DND-41 (cell line): ENCODE results near the gene PEPD.
A peak's percentile ranks its signal among the peaks of the same experiment; 100 is the strongest.

Experiments
- ATAC-seq: fragments of 200-7000 bp; cut with Tn5 transposase; 3 replicates; pipeline ENCODE4 v1.9.1; 2021; ENCODE audit warnings: low read depth; ENCODE audit not compliant: insufficient read depth
- DNase-seq: peaks from one replicate; pipeline ENCODE4 v3.0.0-alpha.2; 2020
- H2AFZ ChIP-seq: 2 replicates; pipeline ENCODE4 v1.6.0; 2012; ENCODE audit warnings: low read depth, low read length
- H3K27ac ChIP-seq: 2 replicates; pipeline ENCODE4 v1.5.1; 2012; ENCODE audit warnings: low read length, inconsistent platforms
- H3K27me3 ChIP-seq: fragments of 200-600 bp; sonication (generic); 2 replicates; pipeline ENCODE4 v1.6.0; 2012; ENCODE audit warnings: low read length, mild to moderate bottlenecking, inconsistent platforms; ENCODE audit not compliant: insufficient read depth, poor library complexity
- H3K36me3 ChIP-seq: 2 replicates; pipeline ENCODE4 v1.5.1; 2012; ENCODE audit warnings: low read length, inconsistent platforms; ENCODE audit not compliant: insufficient read depth
- H3K4me1 ChIP-seq: 2 replicates; pipeline ENCODE4 v1.5.1; 2012; ENCODE audit warnings: mild to moderate bottlenecking, low read length; ENCODE audit not compliant: insufficient read depth
- H3K4me2 ChIP-seq: 2 replicates; pipeline ENCODE4 v1.6.0; 2012; ENCODE audit warnings: mild to moderate bottlenecking, moderate library complexity, low read length, inconsistent platforms; ENCODE audit not compliant: insufficient read depth
- H3K4me3 ChIP-seq, 2 experiments: fragments of 200-600 bp in 1 of 2; shearing (Covaris generic) in 1 of 2; 2 replicates each; pipeline ENCODE4 v1.5.1; 2012 to 2016; ENCODE audit warnings: inconsistent platforms in 2 of 2, low read length in 2 of 2, mild to moderate bottlenecking in 2 of 2, low read depth in 1 of 2, moderate library complexity in 1 of 2
- H3K79me2 ChIP-seq: 2 replicates; pipeline ENCODE4 v1.6.0; 2012; ENCODE audit warnings: low read length, inconsistent platforms; ENCODE audit not compliant: insufficient read depth
- H3K9ac ChIP-seq: 2 replicates; pipeline ENCODE4 v1.6.0; 2012; ENCODE audit warnings: low read depth, mild to moderate bottlenecking, inconsistent platforms, low read length, moderate library complexity
- H3K9me3 ChIP-seq: 2 replicates; pipeline ENCODE4 v1.5.1; 2012; ENCODE audit warnings: low read length, moderate library complexity, mild to moderate bottlenecking, inconsistent platforms; ENCODE audit not compliant: insufficient read depth, severe bottlenecking
- H4K20me1 ChIP-seq: 2 replicates; pipeline ENCODE4 v1.6.0; 2012; ENCODE audit warnings: low read length; ENCODE audit not compliant: insufficient read depth
- EZH2 ChIP-seq: IDR thresholded peaks from 3 replicates; pipeline ENCODE4 v1.6.1; 2012; ENCODE audit warnings: borderline replicate concordance, low read depth, mild to moderate bottlenecking, moderate library complexity, low read length, inconsistent platforms; ENCODE audit not compliant: severe bottlenecking
- TF ChIP-seq, protein P1 (sequence below): IDR thresholded peaks from 2 replicates; pipeline ENCODE4 v1.5.1; 2012; ENCODE audit warnings: borderline replicate concordance, low read length, moderate library complexity, mild to moderate bottlenecking; ENCODE audit not compliant: poor library complexity, severe bottlenecking; ENCODE audit errors: extremely low read depth

PEPD gene

DNA sequence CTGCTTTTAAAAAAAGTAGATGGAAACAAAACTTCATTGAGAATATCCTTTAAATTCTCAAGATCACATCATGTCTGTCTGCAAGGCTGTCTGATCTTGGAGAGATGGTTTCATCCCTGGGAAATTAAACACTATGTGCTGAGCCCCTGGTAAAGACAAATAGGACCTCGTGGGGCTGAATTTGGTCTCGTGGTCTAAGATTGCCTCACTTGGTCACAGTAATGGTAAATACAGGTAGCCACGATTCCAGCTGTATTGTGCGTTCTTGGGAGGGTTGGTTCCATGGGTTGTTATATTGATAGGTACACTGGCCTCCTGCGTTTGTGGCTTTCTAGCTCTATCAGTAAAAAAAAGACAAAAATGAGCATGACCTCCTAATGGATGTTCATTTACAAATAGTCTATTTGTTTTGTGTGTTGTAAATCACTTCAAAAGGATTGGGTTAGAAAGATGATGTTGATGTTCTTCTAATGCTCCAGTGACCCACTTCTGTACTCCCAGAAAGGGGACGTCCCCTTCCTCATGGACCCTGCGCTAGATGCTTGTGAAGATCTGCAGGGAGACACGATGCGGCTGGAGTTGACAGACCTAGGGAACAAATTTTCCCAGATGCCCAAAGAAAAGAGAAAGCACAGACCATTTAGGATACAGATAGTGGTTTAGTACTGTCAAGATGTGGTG lies 146.3 kb downstream of the PEPD start:
- ATAC-seq, result no peak
- no peaks in the 10 kb centered on the region for H3K9me3 ChIP-seq
- peaks cover 40% of the 10 kb centered on the region for H3K4me1 ChIP-seq

DNA sequence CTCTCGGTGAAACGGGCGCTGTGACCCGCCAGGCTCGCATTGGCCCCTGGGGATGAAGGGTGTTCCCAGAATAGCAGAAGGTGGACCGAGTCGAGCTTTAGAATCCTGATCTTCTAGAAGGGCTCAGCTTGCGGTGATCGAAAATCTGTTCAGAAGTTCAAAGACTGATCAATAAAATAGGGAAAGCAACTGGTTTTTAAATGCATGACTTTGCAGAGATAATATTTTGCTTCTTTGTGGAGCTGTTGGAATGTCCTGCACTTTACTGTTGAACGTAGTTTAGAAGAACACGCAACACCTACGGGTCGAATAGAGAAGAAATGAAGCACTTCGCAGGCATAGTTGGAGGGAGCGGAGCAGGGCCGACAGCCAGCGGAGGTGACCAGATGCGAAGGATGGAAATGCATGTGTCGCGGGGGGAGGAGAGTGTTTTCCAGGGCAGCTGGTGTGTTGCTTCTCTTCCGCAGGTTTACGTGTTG lies 147.3 kb downstream of the PEPD start:
- Histone ChIP-seq H4K20me1 (peaks cover 51% of the 10 kb centered on the region), H2AFZ (peak overlapping the region; percentile 50), H3K79me2 (peaks cover 57% of the 10 kb centered on the region), H3K27ac (peak overlapping the region; percentile 95), H3K27me3 (no peaks in the 10 kb centered on the region), H3K9ac (peak overlapping the region; percentile 98), H3K36me3 (peaks cover 20% of the 10 kb centered on the region), H3K4me2 (peak overlapping the region; percentile 72), H3K4me3 (peak overlapping the region; percentile 76), H3K9me3 (no peaks in the 10 kb centered on the region), H3K4me1 (peaks cover 40% of the 10 kb centered on the region)
- no peak; the same call in 2 of the 3 replicates for ATAC-seq
- TF ChIP-seq EZH2, result no peak
- TF ChIP-seq, protein P1, sequence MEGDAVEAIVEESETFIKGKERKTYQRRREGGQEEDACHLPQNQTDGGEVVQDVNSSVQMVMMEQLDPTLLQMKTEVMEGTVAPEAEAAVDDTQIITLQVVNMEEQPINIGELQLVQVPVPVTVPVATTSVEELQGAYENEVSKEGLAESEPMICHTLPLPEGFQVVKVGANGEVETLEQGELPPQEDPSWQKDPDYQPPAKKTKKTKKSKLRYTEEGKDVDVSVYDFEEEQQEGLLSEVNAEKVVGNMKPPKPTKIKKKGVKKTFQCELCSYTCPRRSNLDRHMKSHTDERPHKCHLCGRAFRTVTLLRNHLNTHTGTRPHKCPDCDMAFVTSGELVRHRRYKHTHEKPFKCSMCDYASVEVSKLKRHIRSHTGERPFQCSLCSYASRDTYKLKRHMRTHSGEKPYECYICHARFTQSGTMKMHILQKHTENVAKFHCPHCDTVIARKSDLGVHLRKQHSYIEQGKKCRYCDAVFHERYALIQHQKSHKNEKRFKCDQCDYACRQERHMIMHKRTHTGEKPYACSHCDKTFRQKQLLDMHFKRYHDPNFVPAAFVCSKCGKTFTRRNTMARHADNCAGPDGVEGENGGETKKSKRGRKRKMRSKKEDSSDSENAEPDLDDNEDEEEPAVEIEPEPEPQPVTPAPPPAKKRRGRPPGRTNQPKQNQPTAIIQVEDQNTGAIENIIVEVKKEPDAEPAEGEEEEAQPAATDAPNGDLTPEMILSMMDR, result peak; percentile 42
- DNase-seq, result peak; percentile 38

More for the DNA sequence above, 146.3 kb downstream of the PEPD start:
- H3K4me3 ChIP-seq, result peak overlapping the region; percentile 76; a peak in 3 of 4 replicates
- no peak overlapping the region for H2AFZ ChIP-seq
- H3K4me2 ChIP-seq, result peak overlapping the region; percentile 72
- no peak for DNase-seq
- H3K79me2 ChIP-seq, result peaks cover 68% of the 10 kb centered on the region
- H4K20me1 ChIP-seq, result peaks cover 59% of the 10 kb centered on the region
- peak overlapping the region; percentile 98 for H3K9ac ChIP-seq
- H3K27ac ChIP-seq, result peak overlapping the region; percentile 95
- H3K27me3 ChIP-seq, result no peaks in the 10 kb centered on the region
- TF ChIP-seq EZH2, result no peak
- H3K36me3 ChIP-seq, result peaks cover 28% of the 10 kb centered on the region

DNA sequence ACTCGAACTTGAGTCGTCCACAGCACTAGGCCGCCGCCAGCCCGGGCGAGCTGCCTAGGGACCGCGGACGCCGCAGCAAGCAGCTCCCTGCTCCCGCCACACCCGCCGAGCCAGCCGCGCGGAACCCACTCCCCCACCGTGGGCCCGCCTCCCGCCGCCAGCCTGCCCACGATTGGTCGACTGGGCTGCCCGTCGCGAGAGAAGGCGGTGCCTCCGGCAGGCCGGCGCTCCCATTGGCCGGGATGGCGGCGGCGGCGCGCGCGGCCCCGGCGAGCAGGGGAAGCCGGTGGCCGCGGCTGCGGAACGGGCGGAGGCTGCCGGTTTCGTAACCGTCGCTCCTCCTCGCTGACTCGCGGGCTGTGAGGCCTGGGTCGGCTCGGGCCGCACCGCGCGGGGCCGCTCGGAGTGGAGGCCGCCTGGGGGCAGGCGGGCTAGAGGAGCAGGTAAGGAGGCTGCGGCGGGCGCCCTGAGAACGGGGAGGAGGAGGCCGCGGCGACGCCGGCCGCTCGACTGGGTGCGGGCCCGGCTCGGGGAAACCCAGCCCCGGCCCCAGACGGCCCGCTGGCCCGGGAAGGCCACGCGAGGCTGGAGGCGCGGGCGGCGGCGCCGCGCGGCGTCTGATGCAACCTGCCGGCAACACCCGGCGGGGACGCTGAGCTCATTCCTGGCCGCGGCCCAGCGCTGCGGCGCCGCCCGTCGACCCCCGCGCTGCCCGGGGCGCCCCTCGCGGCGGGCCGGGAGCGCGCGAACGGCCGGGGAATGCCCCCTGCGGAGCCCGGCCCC lies 147.9 kb downstream of the PEPD start, which contains the start of gene CEBPG:
Gene CEBPG, plus strand, starts transcription at position 257 of the 783 bp plus-strand sequence. CDS start 5,531 bp downstream, outside the sequence.
- peak within 1 kb of the TSS; percentile 95 for H3K27ac ChIP-seq

More for the DNA sequence above, 147.9 kb downstream of the PEPD start, which contains the start of gene CEBPG:
- H3K36me3 ChIP-seq, result peaks cover 14% of the 10 kb centered on the region; the same call in 1 of the 2 replicates
- H3K27me3 ChIP-seq, result no peaks in the 10 kb centered on the region
- H4K20me1 ChIP-seq, result peaks cover 44% of the 10 kb centered on the region
- peaks cover 51% of the 10 kb centered on the region for H3K79me2 ChIP-seq
- peak within 1 kb of the TSS; percentile 76 for H3K4me3 ChIP-seq
- H3K9me3 ChIP-seq, result no peaks in the 10 kb centered on the region
- DNase-seq, result peak; percentile 92
- H3K9ac ChIP-seq, result peak within 1 kb of the TSS; percentile 98
- no peak for TF ChIP-seq EZH2
- TF ChIP-seq, protein P1, result no peak
- H3K4me2 ChIP-seq, result peak within 1 kb of the TSS; percentile 83
- peak; percentile 96 for ATAC-seq
- H2AFZ ChIP-seq, result peak within 1 kb of the TSS; percentile 96
- peaks cover 40% of the 10 kb centered on the region for H3K4me1 ChIP-seq
